Limb (tissue), 2 donors: ENCODE measurements around the gene MFN1.

Experiments used
- DNase-seq, 2 donors: peaks; one replicate each; pipeline ENCODE4 v3.0.0-alpha.2; 2016; ENCODE audit errors: extremely low spot score in 2 of 2

MFN1 gene

GRCh38 chr3:179336345-179336929, 11.1 kb upstream of the MFN1 start:
- DNase-seq, result no peak

DNA sequence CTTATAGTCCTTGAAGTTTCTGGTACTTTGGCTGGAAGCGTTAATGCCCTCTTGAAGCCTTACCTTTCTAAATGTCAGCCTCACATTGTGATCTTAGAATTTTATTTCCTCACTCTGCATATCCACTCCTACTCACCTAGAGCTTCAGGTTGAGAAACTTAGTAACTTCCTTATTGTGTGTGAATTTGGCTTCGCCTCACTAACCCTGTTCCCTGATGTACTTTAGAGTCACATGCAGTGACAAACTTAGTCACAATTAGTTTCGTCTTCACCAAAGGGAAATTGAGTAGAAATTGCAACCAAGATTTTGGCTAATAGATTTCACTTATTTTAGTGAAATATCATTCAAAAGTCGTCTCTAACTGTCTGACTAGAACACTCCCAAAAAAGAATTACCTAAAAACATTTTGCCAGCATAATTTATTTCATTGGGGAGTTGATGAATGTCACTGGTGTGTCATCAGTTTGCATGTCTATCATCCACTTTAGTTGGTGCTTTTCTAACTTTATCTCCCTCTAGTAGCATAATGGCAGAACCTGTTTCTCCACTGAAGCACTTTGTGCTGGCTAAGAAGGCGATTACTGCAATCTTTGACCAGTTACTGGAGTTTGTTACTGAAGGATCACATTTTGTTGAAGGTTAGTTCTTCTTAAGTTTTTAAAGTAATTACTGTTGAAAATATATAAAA, 960 bp downstream of the MFN1 start:
- DNase-seq, result no peak

DNA sequence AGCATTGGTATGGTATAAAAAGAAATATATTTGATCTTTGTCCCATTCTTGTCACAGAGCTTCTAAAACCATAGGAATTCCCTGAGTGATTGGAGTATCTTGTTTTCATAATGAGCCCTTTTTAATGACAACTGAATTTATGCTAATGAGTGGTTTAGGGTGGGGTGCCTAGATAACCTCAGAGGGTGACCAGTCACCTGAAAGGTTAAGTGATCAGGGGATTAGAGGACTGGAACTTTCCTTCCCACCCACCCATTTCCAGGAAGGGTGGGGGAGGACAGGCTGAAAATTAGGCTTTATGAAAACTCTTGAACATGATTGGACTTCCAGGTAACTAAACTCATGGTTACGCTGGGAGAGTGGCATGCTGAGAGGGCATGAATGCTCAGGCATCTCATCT, 8.5 kb downstream of the MFN1 start:
- no peak for DNase-seq

DNA sequence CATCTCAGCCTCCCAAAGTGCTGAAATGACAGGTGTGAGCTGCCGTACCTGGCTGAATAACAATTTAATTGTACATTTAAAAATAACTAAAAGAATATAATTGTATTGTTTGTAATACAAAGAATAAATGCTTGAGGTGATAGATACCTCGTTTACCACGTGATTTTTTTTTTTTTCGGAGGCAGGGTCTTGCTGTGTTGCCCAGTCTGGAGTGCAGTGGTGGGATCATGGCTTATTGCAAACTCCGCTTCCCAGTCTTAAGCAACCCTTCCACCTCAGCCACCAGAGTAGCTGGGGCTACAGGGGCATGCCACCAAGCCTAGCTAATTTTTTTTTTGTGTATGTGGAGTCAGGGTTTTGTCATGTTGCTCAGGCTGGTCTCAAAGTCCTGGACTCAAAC, 15.8 kb downstream of the MFN1 start:
- no peak for DNase-seq

GRCh38 chr3:179369621-179370020, 22.1 kb downstream of the MFN1 start:
- no peak for DNase-seq

GRCh38 chr3:179373938-179374337, 26.4 kb downstream of the MFN1 start:
- DNase-seq, result no peak

DNA sequence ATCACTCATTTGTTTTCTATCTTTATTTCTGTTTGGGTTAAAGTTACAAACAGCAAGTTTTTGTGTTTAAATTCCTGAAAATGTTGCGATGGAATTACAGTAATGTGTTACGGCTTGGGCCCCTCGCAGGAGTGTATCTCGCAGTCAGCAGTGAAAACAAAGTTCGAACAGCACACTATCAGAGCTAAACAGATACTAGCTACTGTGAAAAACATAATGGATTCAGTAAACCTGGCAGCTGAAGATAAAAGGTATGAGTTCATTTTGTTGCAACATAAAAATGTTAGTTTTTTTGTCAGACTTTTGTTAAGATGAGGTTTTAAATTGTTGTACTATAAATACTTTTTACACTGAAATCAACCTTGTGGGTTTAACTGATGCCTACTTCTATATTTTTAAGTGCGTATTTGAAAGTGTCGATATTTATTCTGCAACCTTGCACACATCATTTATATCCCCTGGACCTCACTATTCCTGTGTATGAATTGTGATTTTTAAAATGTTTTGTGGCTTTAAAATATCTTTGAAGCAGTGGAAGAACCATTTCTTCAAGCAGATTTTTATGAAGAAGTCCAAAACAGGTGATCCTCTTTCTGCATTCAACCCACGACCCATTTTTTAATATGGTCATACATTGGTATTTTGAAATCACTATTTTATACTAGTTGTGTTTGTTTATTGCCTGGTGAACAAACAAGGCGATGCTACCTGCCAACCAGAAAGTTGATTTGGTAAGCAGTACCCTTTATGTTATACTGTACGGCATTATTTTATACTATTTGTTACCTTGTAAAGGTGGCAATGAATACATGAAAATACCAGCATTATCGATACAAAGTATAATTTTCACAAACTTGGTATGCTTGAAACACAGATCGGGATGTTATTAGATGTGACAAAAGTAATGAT, 27.8 kb downstream of the MFN1 start:
- DNase-seq, result no peak

DNA sequence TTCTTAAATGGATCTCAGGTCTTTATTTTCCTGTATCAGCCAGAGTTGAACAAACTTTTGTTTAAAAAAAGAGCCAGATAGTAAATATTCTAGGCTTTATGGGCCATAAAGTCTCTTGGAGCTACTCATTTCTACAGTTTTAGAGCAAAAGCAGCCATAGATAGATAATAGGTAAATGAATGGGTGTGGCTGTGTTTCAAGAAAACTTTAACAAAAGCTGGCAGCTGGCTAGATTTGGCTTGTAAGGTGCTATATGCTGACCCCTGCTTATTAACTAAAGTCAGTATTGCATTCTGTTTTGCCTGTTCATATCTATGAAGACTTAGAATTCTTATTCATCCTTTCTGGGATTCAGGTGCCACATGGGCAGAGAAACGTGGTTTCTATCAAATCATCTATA, 29.0 kb downstream of the MFN1 start:
- no peak for DNase-seq

DNA sequence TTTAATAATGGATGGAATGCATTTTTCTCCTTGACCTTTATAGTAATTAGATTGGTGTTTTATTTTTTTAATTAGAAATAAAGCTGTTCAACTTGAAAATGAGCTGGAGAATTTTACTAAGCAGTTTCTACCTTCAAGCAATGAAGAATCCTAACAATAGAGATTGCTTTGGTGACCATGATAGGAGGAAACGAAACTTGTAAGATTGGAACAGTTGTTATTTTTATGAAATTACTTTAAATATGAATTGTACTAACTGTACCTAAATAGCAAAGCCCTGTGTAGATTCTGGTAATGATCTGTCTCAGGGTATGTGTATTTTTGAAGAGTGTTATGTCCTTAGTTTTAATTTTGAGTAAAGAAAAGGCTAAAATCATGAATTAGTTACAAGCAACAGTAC, 44.4 kb downstream of the MFN1 start:
- DNase-seq, result no peak

DNA sequence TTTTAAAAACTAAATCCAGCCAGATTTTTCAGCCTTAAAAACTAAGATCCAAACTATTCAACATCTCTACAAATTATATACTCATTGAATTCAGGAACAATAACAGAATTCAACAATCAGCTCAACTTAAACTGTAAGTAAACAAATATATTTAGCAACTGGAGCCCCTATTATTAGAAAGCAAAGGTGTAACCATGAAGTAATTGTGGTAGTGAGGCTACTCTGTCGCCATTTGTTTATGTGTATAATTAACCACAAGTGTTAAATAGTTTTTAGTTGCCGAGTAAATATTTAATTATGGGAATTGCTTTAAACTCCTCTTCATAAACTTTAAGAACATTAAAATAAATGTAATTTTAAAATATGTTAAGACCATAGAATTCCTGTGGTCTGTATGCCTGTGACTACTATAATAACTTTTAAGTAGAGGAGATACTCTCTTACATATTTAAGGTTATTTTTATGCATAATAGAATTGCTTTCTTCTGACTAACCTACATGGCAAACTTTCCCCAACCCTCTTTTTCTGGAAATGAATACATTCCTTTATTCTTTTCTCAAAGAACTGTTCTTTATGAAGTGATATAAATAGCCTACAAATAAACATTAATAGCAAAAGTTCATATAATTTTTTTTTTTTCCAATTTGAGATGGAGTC, 51.2 kb downstream of the MFN1 start:
- DNase-seq, result no peak

GRCh38 chr3:179401561-179401960, 54.1 kb downstream of the MFN1 start:
- DNase-seq, result no peak

GRCh38 chr3:179402963-179403362, 55.5 kb downstream of the MFN1 start:
- DNase-seq, result no peak

- DNase-seq, result no peak
Measured at GRCh38 chr3:179404307-179404706, 56.8 kb downstream of the MFN1 start.

- DNase-seq, result no peak
Measured at GRCh38 chr3:179410331-179410730, 62.8 kb downstream of the MFN1 start.

DNA sequence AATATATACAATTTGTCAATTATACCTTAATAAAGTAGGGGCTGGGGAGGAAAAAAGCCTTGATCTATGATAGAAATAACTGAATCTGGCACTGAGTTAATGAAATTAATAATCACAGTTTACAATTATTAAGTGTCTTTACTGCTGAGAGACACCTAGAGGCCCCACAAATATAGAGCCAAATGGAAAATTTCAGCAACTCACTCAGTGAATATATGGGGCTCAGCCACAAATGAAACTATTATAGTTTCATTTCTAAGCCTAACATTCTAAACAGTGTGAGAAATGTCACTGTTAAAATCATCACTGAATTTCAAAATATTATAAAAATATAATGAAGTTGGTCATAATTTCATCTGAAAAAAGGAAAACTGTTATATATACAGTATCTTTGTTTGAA, 63.5 kb downstream of the MFN1 start:
- no peak for DNase-seq

GRCh38 chr3:179414804-179415203, 67.3 kb downstream of the MFN1 start:
- DNase-seq, result no peak

DNA sequence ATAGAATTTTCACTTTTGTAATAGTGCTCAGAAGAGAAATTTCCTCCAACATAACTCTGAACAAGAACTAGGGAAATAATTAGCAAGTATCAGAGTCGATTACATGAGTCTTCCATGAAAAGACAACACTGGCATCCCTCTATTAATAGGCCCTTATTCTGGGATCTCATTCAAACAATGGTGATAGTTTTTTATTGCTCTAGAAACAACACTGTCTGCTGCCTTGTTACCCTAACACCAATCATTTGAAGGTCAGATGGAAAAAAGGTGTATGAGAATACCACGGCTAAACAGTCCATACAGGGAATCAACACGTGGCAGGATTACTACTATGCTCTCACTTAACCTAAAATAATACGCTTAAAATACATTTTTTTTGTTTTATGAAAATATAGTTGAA, 67.9 kb downstream of the MFN1 start:
- no peak for DNase-seq

GRCh38 chr3:179416681-179417080, 69.2 kb downstream of the MFN1 start:
- DNase-seq, result no peak

DNA sequence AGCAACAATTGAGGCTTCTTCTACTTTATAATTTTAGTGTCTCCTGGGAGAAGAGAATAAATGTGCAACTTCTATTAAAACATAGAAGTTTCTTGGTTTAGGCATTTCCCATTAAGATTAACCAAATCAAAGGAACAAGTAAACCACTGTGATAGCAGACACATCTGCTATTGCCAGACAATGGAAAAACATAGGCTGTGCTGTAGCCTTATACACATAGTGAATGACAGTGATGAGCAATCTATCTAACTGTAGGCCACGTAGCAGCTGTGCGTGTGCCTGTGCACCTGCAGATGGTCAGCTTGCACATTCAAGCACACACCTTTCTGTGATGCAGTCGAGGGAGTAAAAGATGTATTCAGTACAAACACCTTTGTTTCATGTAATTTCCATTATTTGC, 71.1 kb downstream of the MFN1 start:
- no peak for DNase-seq

DNA sequence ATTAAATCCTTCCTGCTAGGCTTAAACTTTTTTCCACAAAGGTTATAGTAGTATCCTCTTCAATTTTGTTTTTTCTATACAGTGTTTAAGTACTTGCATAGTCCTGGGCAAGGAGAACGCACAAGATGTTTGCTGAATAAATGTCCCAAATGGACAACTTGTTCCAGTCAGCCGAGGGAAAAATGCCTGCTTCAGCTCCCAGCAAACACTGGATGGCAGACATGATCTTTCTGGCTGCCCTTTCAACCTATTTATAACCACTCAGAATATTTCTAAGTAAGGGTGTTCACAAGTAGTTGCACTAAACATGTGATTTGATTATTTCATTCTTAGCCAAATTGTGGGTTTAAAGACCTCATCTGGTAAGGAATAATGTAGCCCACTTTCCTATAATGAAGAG, 74.0 kb downstream of the MFN1 start:
- peak in 1 of 2 donors; percentile 36 for DNase-seq

- no peak for DNase-seq
Measured at GRCh38 chr3:179425075-179425474, 77.6 kb downstream of the MFN1 start.
